ENCODE data around the gene PPP2R3B. TPM values are rescaled to one million over a fixed set of nuclear protein-coding genes. Genes with fewer than 3 reads are reported as not detected.

Gene PPP2R3B
- total and polyA plus RNA-seq, 2 of the 4 experiments (the other 2 are of a cell fraction): 13.2 to 13.3 TPM

- ATAC-seq (ENCODE audit: low read depth): no peak
- in situ Hi-C loops (cut with MboI; ENCODE audit: low sequenced_read_pairs) (no loop called here), dilution Hi-C loops (cut with HindIII; ENCODE audit: low sequenced_read_pairs, unreplicated experiment) (no loop called here), intact Hi-C loops (cut with micrococcal nuclease) (no loop called here)
- POLR2A ChIA-PET (ENCODE audit: unreplicated experiment): no interaction called here
- Histone ChIP-seq H2AFZ (replicated peaks; ENCODE audit: low read length, poor library complexity) (no peak overlapping the region), H3K18ac (ENCODE audit: low read depth, low read length) (no peak overlapping the region), H3K36me3 (ENCODE audit: control insufficient read depth, insufficient read depth, low read length) (no peaks in the 10 kb centered on the region), H3K23ac (ENCODE audit: low read depth, low read length) (no peak overlapping the region), H3K27ac (ENCODE audit: insufficient read depth, low read length) (no peak overlapping the region), H4K20me1 (ENCODE audit: insufficient read depth, low read length) (no peaks in the 10 kb centered on the region), H4K5ac (ENCODE audit: low read depth, low read length) (no peak overlapping the region), H4K8ac (ENCODE audit: low read depth in 2 of 2, low read length in 2 of 2) (no peak overlapping the region), H3K56ac (ENCODE audit: extremely low read depth, insufficient read depth, low read length) (no peak overlapping the region), H3K9ac (ENCODE audit: low read depth, low read length) (no peak overlapping the region), H3K27me3 (ENCODE audit: control insufficient read depth, insufficient read depth, low read length) (no peaks in the 10 kb centered on the region), H2AK5ac (ENCODE audit: low read depth, low read length) (no peak overlapping the region), H3K4me3 (ENCODE audit: insufficient read depth, low read depth, low read length) (no peak overlapping the region), H2BK5ac (ENCODE audit: low read depth, low read length, poor library complexity, severe bottlenecking) (no peak overlapping the region), H3K4ac (ENCODE audit: low read depth, low read length) (no peak overlapping the region), H2BK120ac (ENCODE audit: low read depth, low read length) (no peak overlapping the region), H2BK15ac (ENCODE audit: low read depth, low read length) (no peak overlapping the region), H2BK20ac (ENCODE audit: low read depth, low read length) (no peak overlapping the region), H3K9me3 (ENCODE audit: control insufficient read depth, insufficient read depth, low read length) (no peaks in the 10 kb centered on the region), H2AK9ac (replicated peaks; ENCODE audit: low read depth, low read length, poor library complexity) (no peak overlapping the region), H3K4me1 (ENCODE audit: control insufficient read depth, insufficient read depth, low read length) (no peaks in the 10 kb centered on the region), H3K79me1 (ENCODE audit: low read depth in 1 of 2, low read length in 2 of 2) (no peaks in the 10 kb centered on the region), H3K4me2 (ENCODE audit: low read depth, low read length) (no peak overlapping the region), H4K91ac (ENCODE audit: insufficient read depth, low read depth, low read length) (no peak overlapping the region), H3K9me1 (ENCODE audit: insufficient read depth, low read length) (no peaks in the 10 kb centered on the region), H3K14ac (replicated peaks; ENCODE audit: low read depth, low read length) (no peak overlapping the region)
- no TSS peak for BruUV-seq (replicated peaks)
- WGBS, 2 experiments (ENCODE audit: extremely low coverage in 2 of 2, insufficient read length in 1 of 2): 88% methylated on average over 8 of the region's 34 CpGs; no CpG with 5 or more reads in 1 of the 2 experiments
- DNase-seq: no peak
- TF ChIP-seq CTCF (conservative IDR thresholded peaks at IDR 0.05; ENCODE audit: low read depth, low read length) (no peak), RCOR1 (IDR thresholded peaks at IDR 0.05; ENCODE audit: insufficient replicate concordance, low read length) (no peak), POLR2A (IDR thresholded peaks at IDR 0.05; ENCODE audit: low read depth, low read length) (no peak), USF2 (IDR thresholded peaks at IDR 0.05; ENCODE audit: low read depth, low read length) (no peak)
- CTCF ChIA-PET: no interaction called here
Measured at GRCh38 chrX:391717-392574, 5.2 kb upstream of the PPP2R3B start.
